Epithelial cell of proximal tubule (primary cell): Measurements from ENCODE around the gene CDCA8. TPM values are rescaled to one million over a fixed set of nuclear protein-coding genes. Genes with fewer than 3 reads are reported as not detected.

Experiments used
- DNase-seq: peaks from one replicate; pipeline ENCODE4 v3.0.0-alpha.2; 2011; ENCODE audit warnings: low read depth
- H3K4me3 ChIP-seq: 2 replicates; pipeline ENCODE4 v1.5.1; 2011; ENCODE audit warnings: low read depth, mild to moderate bottlenecking, low read length
- CTCF ChIP-seq: conservative IDR thresholded peaks from 2 replicates; pipeline ENCODE4 v1.5.1; 2012; ENCODE audit warnings: low read depth, mild to moderate bottlenecking, low read length
- total RNA-seq: library from RNA; depleted of rRNA; stranded (reverse); fragments of >200 nt; gene quantifications from 2 replicates; pipeline ENCODE4 v1.2.3, GENCODE V29; 2015

CDCA8 gene
- total RNA-seq, 1 donor from 2014 or later, result 42.2 TPM

- no peak overlapping the region for H3K4me3 ChIP-seq
- DNase-seq, result no peak
- no peak for TF ChIP-seq CTCF
Observed at GRCh38 chr1:37655274-37655673, 37.0 kb upstream of the CDCA8 start.

GRCh38 chr1:37656026-37656425, 36.3 kb upstream of the CDCA8 start:
- DNase-seq, result no peak
- no peak for TF ChIP-seq CTCF
- no peak overlapping the region for H3K4me3 ChIP-seq

GRCh38 chr1:37656881-37657280, 35.4 kb upstream of the CDCA8 start:
- no peak for DNase-seq
- TF ChIP-seq CTCF, result no peak
- no peak overlapping the region for H3K4me3 ChIP-seq

- no peak for DNase-seq
- no peak overlapping the region for H3K4me3 ChIP-seq
- no peak for TF ChIP-seq CTCF
Observed at GRCh38 chr1:37657620-37658412, 34.5 kb upstream of the CDCA8 start.

GRCh38 chr1:37658486-37658885, 33.8 kb upstream of the CDCA8 start:
- H3K4me3 ChIP-seq, result no peak overlapping the region
- TF ChIP-seq CTCF, result no peak
- DNase-seq, result no peak

- no peak overlapping the region for H3K4me3 ChIP-seq
- no peak for DNase-seq
- TF ChIP-seq CTCF, result no peak
Observed at GRCh38 chr1:37660664-37661063, 31.7 kb upstream of the CDCA8 start.

GRCh38 chr1:37661401-37661800, 30.9 kb upstream of the CDCA8 start:
- no peak for TF ChIP-seq CTCF
- H3K4me3 ChIP-seq, result no peak overlapping the region
- DNase-seq, result no peak
